Epithelial cell of proximal tubule (primary cell): Measurements from ENCODE around the gene C13orf46. TPM values are rescaled to one million over a fixed set of nuclear protein-coding genes. Genes with fewer than 3 reads are reported as not detected.
"Not testable (repeated sequence)": the region's sequence is repeated elsewhere in the genome, so short reads cannot be mapped to it uniquely, and the experiment has no call there.

Experiments
- DNase-seq: peaks from one replicate; pipeline ENCODE4 v3.0.0-alpha.2; 2011; ENCODE audit warnings: low read depth
- H3K4me3 ChIP-seq: 2 replicates; pipeline ENCODE4 v1.5.1; 2011; ENCODE audit warnings: low read depth, mild to moderate bottlenecking, low read length
- total RNA-seq: library from RNA; depleted of rRNA; stranded (reverse); fragments of >200 nt; gene quantifications from 2 replicates; pipeline ENCODE4 v1.2.3, GENCODE V29; 2015
- TF ChIP-seq, protein P1 (sequence below): conservative IDR thresholded peaks from 2 replicates; pipeline ENCODE4 v1.5.1; 2012; ENCODE audit warnings: low read depth, mild to moderate bottlenecking, low read length

The C13orf46 gene
- total RNA-seq, 1 donor from 2014 or later, result not detected

- TF ChIP-seq, protein P1, sequence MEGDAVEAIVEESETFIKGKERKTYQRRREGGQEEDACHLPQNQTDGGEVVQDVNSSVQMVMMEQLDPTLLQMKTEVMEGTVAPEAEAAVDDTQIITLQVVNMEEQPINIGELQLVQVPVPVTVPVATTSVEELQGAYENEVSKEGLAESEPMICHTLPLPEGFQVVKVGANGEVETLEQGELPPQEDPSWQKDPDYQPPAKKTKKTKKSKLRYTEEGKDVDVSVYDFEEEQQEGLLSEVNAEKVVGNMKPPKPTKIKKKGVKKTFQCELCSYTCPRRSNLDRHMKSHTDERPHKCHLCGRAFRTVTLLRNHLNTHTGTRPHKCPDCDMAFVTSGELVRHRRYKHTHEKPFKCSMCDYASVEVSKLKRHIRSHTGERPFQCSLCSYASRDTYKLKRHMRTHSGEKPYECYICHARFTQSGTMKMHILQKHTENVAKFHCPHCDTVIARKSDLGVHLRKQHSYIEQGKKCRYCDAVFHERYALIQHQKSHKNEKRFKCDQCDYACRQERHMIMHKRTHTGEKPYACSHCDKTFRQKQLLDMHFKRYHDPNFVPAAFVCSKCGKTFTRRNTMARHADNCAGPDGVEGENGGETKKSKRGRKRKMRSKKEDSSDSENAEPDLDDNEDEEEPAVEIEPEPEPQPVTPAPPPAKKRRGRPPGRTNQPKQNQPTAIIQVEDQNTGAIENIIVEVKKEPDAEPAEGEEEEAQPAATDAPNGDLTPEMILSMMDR, result no peak
- DNase-seq, result no peak
Measured at GRCh38 chr13:113990321-113990837, 16.5 kb upstream of the C13orf46 start.

DNA sequence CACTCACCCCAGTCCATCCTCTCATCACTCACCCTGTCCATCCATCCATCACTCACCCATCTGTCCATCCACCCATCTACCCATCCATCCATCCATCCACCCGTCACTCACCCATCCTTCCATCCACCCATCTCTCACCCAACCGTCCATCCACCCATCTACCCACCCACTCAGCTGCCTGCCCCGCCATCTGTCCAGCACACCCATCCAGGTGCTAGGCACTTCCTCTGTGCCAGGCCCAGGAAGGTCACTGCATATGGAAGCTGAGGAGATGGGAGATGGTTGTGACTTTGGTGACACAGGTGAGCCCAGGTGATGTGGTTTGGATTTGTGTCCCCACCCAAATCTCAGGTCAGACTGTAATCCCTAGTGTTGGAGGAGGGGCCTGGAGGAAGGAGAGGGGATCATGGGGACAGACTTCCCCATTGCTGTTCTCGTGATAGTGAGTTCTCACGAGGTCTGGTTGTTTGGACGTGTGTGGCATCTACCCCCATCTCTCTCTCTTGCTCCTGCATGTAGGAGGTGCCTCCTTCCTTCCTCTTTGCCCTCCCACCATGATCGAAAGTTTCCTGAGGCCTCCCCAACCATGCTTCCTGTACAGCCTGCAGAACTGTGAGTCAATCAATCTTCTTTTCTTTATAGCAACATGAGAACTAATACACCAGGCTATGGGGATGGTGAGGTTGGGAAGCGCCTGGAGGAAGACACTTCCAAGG, 15.9 kb upstream of the C13orf46 start:
- TF ChIP-seq, protein P1, result no peak
- DNase-seq, result no peak
- H3K4me3 ChIP-seq, result no peak overlapping the region

More at GRCh38 chr13:113990321-113990837, 16.5 kb upstream of the C13orf46 start:
- H3K4me3 ChIP-seq, result no peak overlapping the region

DNA sequence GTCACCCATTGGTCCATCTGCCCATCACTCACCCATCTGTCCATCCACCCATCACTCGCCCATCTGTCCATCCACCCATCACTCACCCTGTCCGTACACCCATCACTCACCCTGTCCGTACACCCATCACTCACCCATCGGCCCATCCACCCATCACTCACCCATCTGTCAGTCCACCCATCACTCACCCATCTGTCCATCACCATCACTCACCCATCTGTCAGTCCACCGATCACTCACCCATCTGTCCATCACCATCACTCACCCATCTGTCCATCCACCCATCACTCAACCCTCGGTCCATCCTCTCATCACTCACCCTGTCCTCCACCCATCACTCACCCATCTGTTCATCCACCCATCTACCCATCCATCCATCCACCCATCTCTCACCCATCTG, 15.0 kb upstream of the C13orf46 start:
- not testable (repeated sequence) for DNase-seq, H3K4me3 ChIP-seq

- TF ChIP-seq, protein P1, result no peak
- DNase-seq, result no peak
- H3K4me3 ChIP-seq, result no peak overlapping the region
Measured at GRCh38 chr13:113982296-113982661, 8.4 kb upstream of the C13orf46 start.

DNA sequence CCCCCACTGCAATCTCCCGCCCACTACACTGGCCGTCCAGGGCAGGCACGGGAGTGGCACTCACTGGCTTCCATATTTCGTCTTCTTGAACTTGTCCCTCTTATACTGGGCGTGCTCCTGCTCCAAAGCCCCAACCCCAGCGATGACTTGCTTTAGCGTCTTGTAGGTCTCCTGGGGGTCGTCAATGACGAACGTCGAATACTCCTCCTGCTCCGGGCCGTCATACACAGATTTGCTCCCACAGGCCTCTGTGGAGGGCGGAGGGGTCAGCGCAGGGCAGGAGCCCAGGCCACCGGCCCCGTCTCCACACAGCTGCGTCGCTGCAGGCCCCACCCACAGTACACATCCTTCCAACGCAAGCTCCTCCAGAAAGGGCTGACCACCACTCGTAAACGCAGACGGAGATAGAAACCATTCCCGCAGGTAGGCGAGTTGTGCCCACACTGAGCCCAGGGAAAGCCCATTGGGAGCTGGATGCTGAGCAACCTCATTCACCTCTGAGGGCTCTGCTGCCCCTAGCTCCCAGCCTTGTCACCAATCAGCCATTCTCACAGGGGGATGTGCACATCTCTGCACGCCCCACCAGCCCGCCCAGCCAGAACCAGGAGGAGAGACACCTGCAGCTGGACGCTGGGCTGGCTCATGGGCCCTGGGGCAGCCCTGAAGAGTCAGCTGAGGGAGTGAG, 7.9 kb upstream of the C13orf46 start:
- TF ChIP-seq, protein P1, result no peak
- H3K4me3 ChIP-seq, result no peak overlapping the region

DNA sequence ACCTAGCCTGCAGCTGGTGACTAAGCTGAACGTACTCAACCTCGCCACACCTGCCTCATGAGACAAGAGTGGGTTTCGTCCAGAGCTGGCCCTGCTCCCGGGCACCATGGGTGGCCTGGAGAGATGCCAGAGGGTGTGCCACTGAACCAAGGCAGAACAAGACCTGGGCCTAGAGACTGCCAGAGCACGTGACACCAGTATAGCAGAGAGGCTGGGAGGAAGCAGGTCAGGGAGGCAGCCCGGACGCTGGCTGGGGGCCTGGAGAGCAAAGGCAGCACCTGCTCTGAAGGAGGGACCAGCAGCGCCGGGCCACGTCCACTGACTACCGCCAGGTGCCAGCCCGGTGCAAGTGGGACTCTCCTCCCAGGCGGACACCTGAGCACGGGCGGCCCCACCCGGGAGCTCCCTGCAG, 7.3 kb upstream of the C13orf46 start:
- TF ChIP-seq, protein P1, result no peak
- H3K4me3 ChIP-seq, result no peak overlapping the region
- DNase-seq, result peak; percentile 54

More for the DNA sequence above, 7.9 kb upstream of the C13orf46 start:
- no peak for DNase-seq

DNA sequence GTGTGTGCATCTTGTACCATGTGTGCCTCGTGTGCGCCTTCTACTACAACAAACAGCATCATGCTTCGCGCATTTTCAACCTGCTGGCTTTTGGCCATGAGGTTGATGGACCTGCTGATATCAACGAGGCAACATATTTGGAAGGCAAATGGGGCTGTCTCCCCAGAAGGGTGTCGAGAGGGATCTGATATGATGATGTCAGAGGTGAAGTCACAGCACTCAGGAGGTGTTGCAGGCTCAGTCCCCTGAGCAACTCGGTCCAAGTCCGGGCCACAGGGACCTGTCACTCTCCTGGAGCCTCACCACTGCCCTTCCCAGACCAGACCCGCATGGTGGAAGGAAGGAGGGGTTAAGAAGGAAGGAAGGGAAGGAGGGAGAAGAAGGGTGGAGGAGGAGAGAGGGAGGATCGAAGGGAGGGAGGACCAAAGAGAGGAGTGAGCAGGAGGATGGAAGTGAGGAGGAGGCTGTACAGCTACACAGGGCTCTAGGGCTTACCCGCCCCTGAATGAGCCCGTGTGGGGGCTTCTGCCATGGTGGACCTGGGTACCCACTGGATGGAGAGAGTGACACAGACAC, 6.7 kb upstream of the C13orf46 start:
- DNase-seq, result no peak
- TF ChIP-seq, protein P1, result no peak
- no peak overlapping the region for H3K4me3 ChIP-seq
